Common myeloid progenitor, CD34-positive (primary cell): ENCODE data around the gene DFFB.

ENCODE experiments used
- CTCF ChIA-PET: fragments of 350-600 bp; sonication (Branson Sonifier 250); formaldehyde crosslinking; loops from one replicate; lab custom pipeline; 2021; ENCODE audit warnings: antibody characterized with exemption; lab: Charles Lee
- POLR2A ChIA-PET: fragments of 350-600 bp; sonication (Branson Sonifier 250); formaldehyde crosslinking; loops from one replicate; lab custom pipeline; 2021; ENCODE audit warnings: antibody characterized with exemption; lab: Charles Lee
- DNase-seq, 3 donors: peaks; one replicate each; pipeline versions ENCODE4 v3.0.0 to v3.0.0-alpha.2; 2013
- H3K27ac ChIP-seq, 2 experiments: 1 replicate in 1 of 2; 2 replicates in 1 of 2; pipeline ENCODE4 v1.7.0; 2013; ENCODE audit warnings: inconsistent platforms in 2 of 2, low read length in 2 of 2, mild to moderate bottlenecking in 2 of 2, low read depth in 1 of 2, moderate library complexity in 1 of 2; ENCODE audit not compliant: severe bottlenecking in 2 of 2, insufficient read depth in 1 of 2, poor library complexity in 1 of 2
- H3K27me3 ChIP-seq, 5 experiments: replicated peaks in 2 of 5; 1 replicate in 3 of 5; 2 replicates in 2 of 5; pipeline versions ENCODE4 v1.6.1 to v1.7.0; 2013; ENCODE audit warnings: low read length in 4 of 5, mild to moderate bottlenecking in 2 of 5, moderate library complexity in 2 of 5, inconsistent platforms in 1 of 5; ENCODE audit not compliant: insufficient read depth in 5 of 5, control insufficient read depth in 4 of 5
- H3K36me3 ChIP-seq, 4 experiments: 1 replicate in 2 of 4; 2 replicates in 2 of 4; pipeline versions ENCODE4 v1.6.1 to v1.7.0; 2013; ENCODE audit warnings: low read length in 3 of 4, control low read depth in 1 of 4, mild to moderate bottlenecking in 1 of 4; ENCODE audit not compliant: control insufficient read depth in 4 of 4, insufficient read depth in 4 of 4
- H3K4me1 ChIP-seq, 4 experiments: 1 replicate in 3 of 4; 2 replicates in 1 of 4; pipeline versions ENCODE4 v1.6.1 to v1.7.1; 2013; ENCODE audit warnings: low read length in 3 of 4, mild to moderate bottlenecking in 3 of 4, control low read depth in 1 of 4, inconsistent platforms in 1 of 4, moderate library complexity in 1 of 4; ENCODE audit not compliant: control insufficient read depth in 4 of 4, insufficient read depth in 4 of 4; ENCODE audit errors: control extremely low read depth in 1 of 4
- H3K4me3 ChIP-seq, 7 experiments: 1 replicate in 4 of 7; 2 replicates in 3 of 7; pipeline versions ENCODE4 v1.5.1 to v1.7.0; 2013; ENCODE audit warnings: mild to moderate bottlenecking in 7 of 7, low read length in 6 of 7, moderate library complexity in 6 of 7, inconsistent platforms in 2 of 7, low read depth in 2 of 7, control low read depth in 1 of 7; ENCODE audit not compliant: insufficient read depth in 4 of 7, control insufficient read depth in 1 of 7; ENCODE audit errors: extremely low read depth in 1 of 7
- H3K9me3 ChIP-seq, 5 experiments: 1 replicate in 4 of 5; 2 replicates in 1 of 5; pipeline versions ENCODE4 v1.6.1 to v1.7.1; 2013; ENCODE audit warnings: low read length in 4 of 5, mild to moderate bottlenecking in 2 of 5, inconsistent platforms in 1 of 5, low read depth in 1 of 5, moderate library complexity in 1 of 5; ENCODE audit not compliant: control insufficient read depth in 4 of 5, insufficient read depth in 2 of 5; ENCODE audit errors: control extremely low read depth in 1 of 5
- WGBS: methylation state at CpG from one replicate; pipeline ENCODE4 v1.1.5; 2013; ENCODE audit not compliant: insufficient coverage; 5-methylcytosine and 5-hydroxymethylcytosine counted together

DFFB gene

GRCh38 chr1:3910857-3911845 lies 53.9 kb downstream of the DFFB start:
- Histone ChIP-seq H3K27ac (no peak overlapping the region), H3K4me1 (peaks cover 0 to 7% (median 0%) of the 10 kb centered on the region in 4 experiments), H3K4me3 (peak overlapping the region in 1 of 7 experiments; percentile 23), H3K27me3 (peaks cover 0 to 43% (median 9%) of the 10 kb centered on the region in 5 experiments), H3K36me3 (no peaks in the 10 kb centered on the region), H3K9me3 (no peaks in the 10 kb centered on the region)
- POLR2A ChIA-PET, result interaction anchor here (0.6 kb wide), 1 partner anchor 48 kb away, joined by 4 read pairs; no protein-coding TSS in a partner anchor
- 13% methylated on average over 27 of the region's 35 CpGs for WGBS
- CTCF ChIA-PET, result interaction anchor here (2.4 kb wide), 1 partner anchor 11 kb away, joined by 7 read pairs; no protein-coding TSS in a partner anchor
- peak; percentile 62 to 79 (median 70) for DNase-seq

- Histone ChIP-seq H3K4me1 (peaks cover 0 to 6% (median 0%) of the 10 kb centered on the region in 4 experiments), H3K27me3 (peaks cover 0 to 45% (median 9%) of the 10 kb centered on the region in 5 experiments), H3K4me3 (no peak overlapping the region), H3K36me3 (no peaks in the 10 kb centered on the region), H3K9me3 (no peaks in the 10 kb centered on the region), H3K27ac (no peak overlapping the region)
- 92% methylated on average over 38 of the region's 38 CpGs for WGBS
- POLR2A ChIA-PET, result no interaction called here
- no peak for DNase-seq
- CTCF ChIA-PET, result interaction anchor here (2.4 kb wide), 1 partner anchor 10 kb away, joined by 7 read pairs; no protein-coding TSS in a partner anchor
These were observed 54.9 kb downstream of the DFFB start for GRCh38 chr1:3911981-3912808.

DNA sequence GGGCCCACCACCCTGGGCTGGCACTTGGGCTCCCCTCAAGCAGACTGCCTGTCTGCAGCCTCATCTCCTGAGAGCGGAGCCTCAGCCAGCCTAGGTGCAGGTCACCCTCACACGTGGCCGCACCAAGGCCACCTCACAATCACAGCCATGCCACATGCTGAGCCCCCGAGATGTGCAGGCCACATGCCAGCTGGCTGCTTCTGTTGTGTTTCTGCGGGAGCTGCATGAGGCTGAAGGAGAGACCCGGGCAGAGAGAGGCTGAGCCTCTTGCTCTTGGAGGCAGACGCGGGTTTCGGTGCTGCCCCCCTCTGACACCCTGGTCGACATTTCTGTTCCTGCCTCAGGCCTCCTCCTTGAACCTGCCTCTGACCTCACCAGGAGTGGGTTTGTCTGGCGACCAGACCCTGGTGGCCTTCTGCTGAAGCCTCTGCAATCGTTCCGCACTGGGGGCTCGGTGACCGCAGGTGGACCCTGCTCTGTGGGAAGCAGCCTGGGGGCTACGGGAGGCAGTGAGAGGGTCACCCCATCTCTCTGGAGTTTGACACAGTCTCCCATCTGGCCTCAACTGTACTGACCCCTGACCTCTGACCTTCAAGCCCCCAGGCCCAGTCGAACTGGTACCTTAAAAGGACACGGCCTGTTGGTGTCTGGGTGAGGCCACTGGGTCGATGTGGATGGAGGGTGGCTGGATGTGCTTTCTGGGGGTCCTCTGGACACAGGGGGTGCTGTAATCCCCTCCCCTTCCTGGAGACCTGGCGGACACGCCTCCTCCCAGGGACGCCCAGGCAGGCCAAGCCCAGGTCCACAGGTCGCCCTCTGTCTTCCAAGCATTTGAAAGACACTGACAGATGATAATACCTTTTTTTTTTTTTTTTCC lies 55.8 kb downstream of the DFFB start:
- H3K4me3 ChIP-seq, result no peak overlapping the region
- H3K27me3 ChIP-seq, result peaks cover 0 to 50% (median 9%) of the 10 kb centered on the region in 5 experiments
- WGBS, result 95% methylated on average over 14 of the region's 23 CpGs
- H3K36me3 ChIP-seq, result no peaks in the 10 kb centered on the region
- H3K4me1 ChIP-seq, result peaks cover 0 to 3% (median 0%) of the 10 kb centered on the region in 4 experiments
- no peak for DNase-seq
- no peaks in the 10 kb centered on the region for H3K9me3 ChIP-seq
- ChIA-PET CTCF (interaction anchor here (0.7 to 2.4 kb wide), 2 partner anchors 9 kb away, joined by 3 to 7 read pairs; no protein-coding TSS in a partner anchor), POLR2A (no interaction called here)
- H3K27ac ChIP-seq, result no peak overlapping the region

- peaks cover 0 to 53% (median 7%) of the 10 kb centered on the region in 5 experiments for H3K27me3 ChIP-seq
- POLR2A ChIA-PET, result no interaction called here
- DNase-seq, result no peak
- no peaks in the 10 kb centered on the region for H3K9me3 ChIP-seq
- peaks cover 0 to 3% (median 0%) of the 10 kb centered on the region in 4 experiments for H3K4me1 ChIP-seq
- H3K27ac ChIP-seq, result no peak overlapping the region
- WGBS, result 93% methylated on average over 20 of the region's 21 CpGs
- no peak overlapping the region for H3K4me3 ChIP-seq
- H3K36me3 ChIP-seq, result no peaks in the 10 kb centered on the region
- CTCF ChIA-PET, result interaction anchor here (0.7 kb wide), 1 partner anchor 10 kb away, joined by 3 read pairs; no protein-coding TSS in a partner anchor
These were observed 57.1 kb downstream of the DFFB start for GRCh38 chr1:3914331-3914851.

DNA sequence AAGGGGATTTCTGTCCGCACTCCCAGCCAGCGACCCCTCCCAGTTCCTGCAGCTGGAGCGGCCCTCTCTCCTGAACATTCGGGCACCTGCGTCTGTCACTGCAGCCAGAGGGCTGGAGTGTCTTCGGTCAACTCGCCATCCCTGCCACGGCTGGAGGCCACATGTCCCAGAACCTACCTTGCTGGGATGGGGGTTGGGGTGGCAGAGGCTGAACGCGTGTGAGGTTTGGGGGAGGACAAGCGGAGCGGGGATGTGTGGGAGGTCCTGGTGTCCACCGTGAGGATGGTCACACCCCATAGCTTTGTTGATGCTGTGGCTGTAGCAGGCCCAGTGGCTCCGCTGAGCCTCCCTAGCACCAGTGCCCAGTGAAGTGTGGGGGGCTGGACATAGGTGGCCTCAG lies 57.6 kb downstream of the DFFB start:
- ChIA-PET POLR2A (no interaction called here), CTCF (no interaction called here)
- no peak for DNase-seq
- Histone ChIP-seq H3K36me3 (no peaks in the 10 kb centered on the region), H3K27me3 (peaks cover 0 to 51% (median 7%) of the 10 kb centered on the region in 5 experiments), H3K27ac (no peak overlapping the region), H3K4me1 (peaks cover 0 to 3% (median 0%) of the 10 kb centered on the region in 4 experiments), H3K4me3 (no peak overlapping the region), H3K9me3 (no peaks in the 10 kb centered on the region)
- WGBS, result 93% methylated on average over 12 of the region's 14 CpGs

DNA sequence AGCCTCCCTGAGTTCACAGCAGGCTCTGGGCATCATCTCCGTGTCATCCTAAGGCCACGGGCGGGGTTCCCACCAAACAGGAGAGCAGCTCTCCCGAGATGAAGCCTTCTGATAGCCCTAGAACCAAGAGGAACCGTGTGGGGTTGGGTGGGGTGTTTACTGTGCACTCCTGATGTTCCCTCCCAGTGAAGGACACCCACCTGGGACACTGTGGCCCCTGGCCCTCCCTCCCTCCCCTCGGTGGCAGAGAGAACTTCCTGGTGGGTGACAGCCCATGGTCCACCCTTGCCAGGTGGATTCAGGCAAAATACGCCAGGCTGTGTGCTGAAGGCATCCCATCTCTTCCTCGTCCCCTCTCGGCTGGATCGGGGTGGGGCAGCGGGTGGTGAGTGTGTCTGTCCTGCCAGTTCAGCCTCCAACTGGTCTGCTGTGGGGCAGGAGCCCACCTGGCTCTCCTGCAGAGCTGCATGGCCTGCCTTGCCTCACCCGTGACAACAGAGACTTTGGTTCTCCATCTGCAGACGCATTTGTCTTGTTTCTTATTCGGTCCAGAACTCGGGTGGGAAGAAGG lies 58.4 kb downstream of the DFFB start:
- Histone ChIP-seq H3K27me3 (peaks cover 0 to 43% (median 7%) of the 10 kb centered on the region in 5 experiments), H3K36me3 (no peaks in the 10 kb centered on the region), H3K4me3 (no peak overlapping the region), H3K27ac (no peak overlapping the region), H3K4me1 (peaks cover 0 to 3% (median 0%) of the 10 kb centered on the region in 4 experiments), H3K9me3 (no peaks in the 10 kb centered on the region)
- 86% methylated on average over 8 of the region's 15 CpGs for WGBS
- POLR2A ChIA-PET, result no interaction called here
- CTCF ChIA-PET, result no interaction called here
- no peak for DNase-seq
